ENCODE measurements around the gene ATP8A2.

The ATP8A2 gene

DNA sequence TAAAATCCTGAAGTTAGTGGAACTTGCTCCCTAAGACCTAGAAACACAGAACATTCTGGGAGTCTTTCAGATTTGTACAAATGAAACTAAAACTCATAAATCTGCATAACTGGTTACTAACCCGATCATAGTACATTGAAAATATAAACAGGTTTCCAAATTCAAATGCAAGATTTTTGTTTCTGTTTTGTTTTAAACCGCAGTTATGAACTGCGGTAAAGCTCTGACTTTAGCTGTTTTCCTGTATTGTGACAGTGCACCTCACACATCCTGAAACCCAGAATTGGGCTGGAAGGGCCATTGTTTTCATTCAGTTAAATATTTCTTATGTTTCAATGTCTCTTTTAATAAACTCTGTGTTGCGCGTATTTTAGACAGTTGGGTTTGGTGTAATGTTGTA, 475.4 kb downstream of the ATP8A2 start:
- no peaks in the 10 kb centered on the region for H3K27me3 ChIP-seq (ENCODE audit: insufficient read depth, poor library complexity, severe bottlenecking)
- DNase-seq (ENCODE audit: low spot score): no peak
- no peaks in the 10 kb centered on the region for H3K4me1 ChIP-seq (ENCODE audit: insufficient read depth, poor library complexity, severe bottlenecking)
- H3K9me3 ChIP-seq (ENCODE audit: severe bottlenecking): no peaks in the 10 kb centered on the region
- no peaks in the 10 kb centered on the region for H3K36me3 ChIP-seq (ENCODE audit: low read depth)
- peak overlapping the region; percentile 47 for H3K27ac ChIP-seq (ENCODE audit: poor library complexity, severe bottlenecking)
- TF ChIP-seq, protein P1, sequence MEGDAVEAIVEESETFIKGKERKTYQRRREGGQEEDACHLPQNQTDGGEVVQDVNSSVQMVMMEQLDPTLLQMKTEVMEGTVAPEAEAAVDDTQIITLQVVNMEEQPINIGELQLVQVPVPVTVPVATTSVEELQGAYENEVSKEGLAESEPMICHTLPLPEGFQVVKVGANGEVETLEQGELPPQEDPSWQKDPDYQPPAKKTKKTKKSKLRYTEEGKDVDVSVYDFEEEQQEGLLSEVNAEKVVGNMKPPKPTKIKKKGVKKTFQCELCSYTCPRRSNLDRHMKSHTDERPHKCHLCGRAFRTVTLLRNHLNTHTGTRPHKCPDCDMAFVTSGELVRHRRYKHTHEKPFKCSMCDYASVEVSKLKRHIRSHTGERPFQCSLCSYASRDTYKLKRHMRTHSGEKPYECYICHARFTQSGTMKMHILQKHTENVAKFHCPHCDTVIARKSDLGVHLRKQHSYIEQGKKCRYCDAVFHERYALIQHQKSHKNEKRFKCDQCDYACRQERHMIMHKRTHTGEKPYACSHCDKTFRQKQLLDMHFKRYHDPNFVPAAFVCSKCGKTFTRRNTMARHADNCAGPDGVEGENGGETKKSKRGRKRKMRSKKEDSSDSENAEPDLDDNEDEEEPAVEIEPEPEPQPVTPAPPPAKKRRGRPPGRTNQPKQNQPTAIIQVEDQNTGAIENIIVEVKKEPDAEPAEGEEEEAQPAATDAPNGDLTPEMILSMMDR (IDR thresholded peaks at IDR 0.05; ENCODE audit: poor library complexity, severe bottlenecking): no peak
- no peak overlapping the region for H3K4me3 ChIP-seq (ENCODE audit: severe bottlenecking)
- no peak for ATAC-seq (ENCODE audit: low read depth)

DNA sequence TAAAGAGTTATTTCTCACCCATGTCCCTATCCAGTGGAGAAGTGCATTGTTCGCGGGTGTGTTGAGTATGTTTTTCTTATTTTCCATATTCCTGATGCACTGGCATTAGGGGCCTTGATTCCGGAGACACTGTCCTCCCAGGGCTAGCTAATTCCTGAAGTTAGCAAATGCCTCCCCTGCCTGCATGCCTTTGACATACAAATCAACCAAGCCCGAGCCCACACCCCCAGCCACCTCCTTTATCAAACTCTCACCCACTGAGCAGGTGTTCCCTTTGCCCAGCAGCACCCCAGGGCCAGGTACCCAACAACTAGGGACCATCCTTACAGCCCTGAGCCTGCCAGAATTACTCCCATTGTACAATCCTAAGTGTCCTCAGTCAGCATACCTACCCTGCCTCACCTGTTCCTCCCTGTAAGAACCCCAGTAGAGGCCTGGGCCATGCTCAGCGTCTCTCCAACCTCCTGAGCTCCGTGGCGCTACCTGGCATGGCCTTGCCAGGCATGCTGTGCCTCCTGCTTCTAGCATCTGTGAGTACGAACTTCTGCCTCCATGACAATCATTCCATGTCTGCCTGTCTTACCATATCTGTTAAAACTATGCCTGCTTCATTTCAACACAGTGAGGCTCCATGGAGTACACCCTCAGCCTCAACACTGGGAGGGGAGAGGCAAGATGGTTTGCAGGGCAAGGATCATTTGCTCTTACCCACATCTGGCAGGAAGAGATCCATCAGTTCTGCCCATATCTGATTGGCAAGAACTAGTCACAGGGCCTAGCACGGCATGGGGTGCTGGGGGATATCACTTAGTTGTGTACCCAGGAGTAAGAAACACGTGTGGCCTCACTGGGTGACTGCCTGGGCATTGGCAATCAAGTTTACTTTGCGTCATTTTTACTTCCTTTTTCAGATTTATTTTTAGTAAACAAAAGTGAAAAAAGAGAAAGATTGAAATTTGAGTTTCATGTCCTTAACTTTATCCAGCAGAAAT, 476.2 kb downstream of the ATP8A2 start:
- Histone ChIP-seq H3K4me3 (ENCODE audit: severe bottlenecking) (no peak overlapping the region), H3K27ac (ENCODE audit: poor library complexity, severe bottlenecking) (no peak overlapping the region), H3K27me3 (ENCODE audit: insufficient read depth, poor library complexity, severe bottlenecking) (no peaks in the 10 kb centered on the region), H3K4me1 (ENCODE audit: insufficient read depth, poor library complexity, severe bottlenecking) (no peaks in the 10 kb centered on the region), H3K9me3 (ENCODE audit: severe bottlenecking) (no peaks in the 10 kb centered on the region), H3K36me3 (ENCODE audit: low read depth) (no peaks in the 10 kb centered on the region)
- TF ChIP-seq, protein P1 (IDR thresholded peaks at IDR 0.05; ENCODE audit: poor library complexity, severe bottlenecking): no peak
- ATAC-seq (ENCODE audit: low read depth): no peak
- no peak for DNase-seq (ENCODE audit: low spot score)

DNA sequence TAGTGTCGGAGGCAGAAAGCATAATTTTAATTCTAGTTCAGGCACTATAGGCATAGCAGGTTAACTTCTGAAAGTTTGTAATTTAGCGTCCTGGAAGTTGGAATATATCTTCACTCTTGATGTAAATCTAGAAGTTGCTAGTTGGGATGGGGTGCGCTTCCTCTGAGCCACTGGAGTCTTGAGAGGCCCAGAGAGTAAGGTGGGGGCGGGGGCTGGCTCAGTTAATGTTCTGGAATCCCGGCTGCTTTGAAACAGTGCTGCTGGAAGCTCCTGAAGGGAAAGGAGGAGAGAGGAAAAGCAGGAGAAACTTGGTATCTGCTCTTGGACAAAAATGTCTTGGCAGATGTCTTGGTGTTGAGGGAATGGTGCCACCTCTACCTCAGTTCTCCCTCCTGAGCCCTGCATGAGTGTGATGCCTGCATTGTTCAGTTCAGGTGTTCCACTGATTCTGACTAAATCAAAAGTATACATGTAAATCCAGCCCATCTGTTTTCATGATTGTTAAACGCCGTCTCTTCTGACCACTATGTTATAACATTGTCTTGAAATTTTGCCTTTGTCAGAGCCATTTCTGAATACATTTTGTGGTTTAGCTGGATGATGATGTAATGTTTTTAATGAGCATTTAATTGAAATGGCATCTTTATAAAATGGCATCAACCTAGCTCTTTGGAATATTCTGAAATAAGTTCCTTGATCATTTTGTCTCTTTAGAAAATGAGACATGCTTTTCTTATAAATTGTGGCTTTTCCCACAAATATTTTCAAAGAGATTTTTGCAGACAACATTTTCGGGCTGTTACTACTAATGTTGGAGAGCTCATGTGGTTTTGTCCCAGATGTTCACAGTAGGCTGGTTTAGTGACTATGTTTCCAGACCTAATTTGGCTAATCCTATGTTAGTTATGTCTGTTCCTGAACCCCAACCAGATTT, 477.3 kb downstream of the ATP8A2 start:
- H3K9me3 ChIP-seq (ENCODE audit: severe bottlenecking): no peaks in the 10 kb centered on the region
- H3K27me3 ChIP-seq (ENCODE audit: insufficient read depth, poor library complexity, severe bottlenecking): no peaks in the 10 kb centered on the region
- no peaks in the 10 kb centered on the region for H3K4me1 ChIP-seq (ENCODE audit: insufficient read depth, poor library complexity, severe bottlenecking)
- no peak overlapping the region for H3K4me3 ChIP-seq (ENCODE audit: severe bottlenecking)
- DNase-seq (ENCODE audit: low spot score) (no peak), ATAC-seq (ENCODE audit: low read depth) (no peak)
- no peaks in the 10 kb centered on the region for H3K36me3 ChIP-seq (ENCODE audit: low read depth)
- H3K27ac ChIP-seq (ENCODE audit: poor library complexity, severe bottlenecking): no peak overlapping the region
- TF ChIP-seq, protein P1 (IDR thresholded peaks at IDR 0.05; ENCODE audit: poor library complexity, severe bottlenecking): no peak

DNA sequence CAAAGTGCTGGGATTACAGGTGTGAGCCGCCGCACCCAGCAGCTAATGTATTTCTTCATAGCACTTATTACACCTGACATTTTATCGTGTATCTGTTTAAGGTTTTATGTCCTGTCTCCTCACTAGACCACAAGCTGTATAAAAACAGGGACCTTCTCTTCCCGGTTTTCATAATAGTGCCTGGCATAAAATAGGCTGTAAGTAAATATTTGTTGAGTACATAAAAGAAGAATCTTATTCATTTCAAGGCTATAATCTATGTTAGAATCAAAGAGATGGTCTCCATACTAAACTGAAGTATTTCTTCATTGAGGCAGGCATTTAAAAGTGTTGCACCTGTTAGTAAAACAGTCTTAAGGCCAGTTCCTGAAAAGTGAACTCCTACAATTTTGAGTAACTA, 486.1 kb downstream of the ATP8A2 start:
- no peak overlapping the region for H3K4me3 ChIP-seq (ENCODE audit: severe bottlenecking)
- no peaks in the 10 kb centered on the region for H3K9me3 ChIP-seq (ENCODE audit: severe bottlenecking)
- no peak for ATAC-seq (ENCODE audit: low read depth)
- no peak overlapping the region for H3K27ac ChIP-seq (ENCODE audit: poor library complexity, severe bottlenecking)
- no peaks in the 10 kb centered on the region for H3K36me3 ChIP-seq (ENCODE audit: low read depth)
- TF ChIP-seq, protein P1 (IDR thresholded peaks at IDR 0.05; ENCODE audit: poor library complexity, severe bottlenecking): no peak
- peaks cover 30% of the 10 kb centered on the region for H3K4me1 ChIP-seq (ENCODE audit: insufficient read depth, poor library complexity, severe bottlenecking)
- no peaks in the 10 kb centered on the region for H3K27me3 ChIP-seq (ENCODE audit: insufficient read depth, poor library complexity, severe bottlenecking)
- no peak for DNase-seq (ENCODE audit: low spot score)

Data from RWPE2 (cell line).